H7 (cell line): ENCODE measurements around the gene TSHZ3. TPM values are rescaled to one million over a fixed set of nuclear protein-coding genes. Genes with fewer than 3 reads are reported as not detected.

Experiments
- DNase-seq: peaks from one replicate; pipeline ENCODE4 v3.0.0; 2012
- H3K27me3 ChIP-seq: 2 replicates; pipeline ENCODE4 v1.6.0; 2011; ENCODE audit warnings: mild to moderate bottlenecking, low read length; ENCODE audit not compliant: control insufficient read depth, insufficient read depth
- H3K36me3 ChIP-seq: replicated peaks from 2 replicates; pipeline ENCODE4 v1.5.1; 2011; ENCODE audit warnings: low read length; ENCODE audit not compliant: control insufficient read depth, insufficient read depth
- H3K4me3 ChIP-seq: 2 replicates; pipeline ENCODE4 v1.5.1; 2011; ENCODE audit warnings: low read depth, mild to moderate bottlenecking, control low read depth, low read length, moderate library complexity; ENCODE audit not compliant: insufficient read depth
- total RNA-seq: library from RNA; depleted of rRNA; stranded (reverse); fragments of >200 nt; shearing (Covaris generic); gene quantifications from 2 replicates; pipeline ENCODE4 v1.2.3, GENCODE V29; 2014

TSHZ3 gene
- total RNA-seq, 1 experiment from 2014 or later: 2.0 TPM

DNA sequence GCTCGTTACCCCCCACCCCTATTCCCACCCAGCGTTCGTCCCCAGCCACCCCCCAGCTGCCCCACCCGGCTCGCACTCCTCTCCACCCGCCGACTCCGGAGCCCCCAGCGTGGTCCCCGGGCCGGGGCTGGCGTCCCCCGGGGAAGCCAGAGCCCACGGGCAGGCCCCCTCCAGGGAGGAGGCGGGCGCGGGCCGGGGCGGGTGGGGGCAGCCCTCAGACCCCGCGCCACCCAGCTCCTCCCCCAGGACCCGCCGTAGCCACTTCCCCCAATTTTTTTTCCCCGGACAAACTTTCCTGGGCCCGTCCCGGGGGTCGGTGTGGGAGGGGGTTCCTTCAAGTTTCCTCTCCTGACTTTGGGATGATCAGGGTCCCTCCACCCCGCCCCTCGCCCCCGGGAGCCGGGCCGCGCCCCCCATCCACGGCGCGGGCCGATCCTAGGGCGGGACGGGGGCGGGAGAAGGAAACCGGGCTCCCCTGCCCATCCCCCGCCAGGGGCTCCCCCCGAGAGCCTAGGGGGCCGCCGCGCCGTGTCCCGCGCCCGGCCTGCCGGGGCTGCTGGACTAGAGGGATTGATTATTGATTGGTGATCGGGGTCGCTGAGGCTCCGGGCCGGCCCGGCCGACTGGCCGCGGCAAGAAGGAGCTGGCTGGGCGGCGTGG is 927 bp upstream of the TSHZ3 start:
- peak overlapping the region; percentile 59 for H3K4me3 ChIP-seq
- H3K36me3 ChIP-seq: no peaks in the 10 kb centered on the region
- H3K27me3 ChIP-seq: peaks cover 59% of the 10 kb centered on the region
- peak; percentile 84 for DNase-seq

- Histone ChIP-seq H3K4me3 (peak overlapping the region; percentile 68), H3K36me3 (no peaks in the 10 kb centered on the region), H3K27me3 (peaks cover 44% of the 10 kb centered on the region)
- DNase-seq: peak; percentile 65
Observed at GRCh38 chr19:31348481-31349159, 616 bp downstream of the TSHZ3 start.

- peaks cover 37% of the 10 kb centered on the region for H3K27me3 ChIP-seq
- peak overlapping the region; percentile 68; the same call in 1 of the 2 replicates for H3K4me3 ChIP-seq
- no peaks in the 10 kb centered on the region for H3K36me3 ChIP-seq
- no peak for DNase-seq
Observed at GRCh38 chr19:31347828-31348392, 1.3 kb downstream of the TSHZ3 start.

- Histone ChIP-seq H3K4me3 (no peak overlapping the region), H3K27me3 (peaks cover 31% of the 10 kb centered on the region), H3K36me3 (no peaks in the 10 kb centered on the region)
- DNase-seq: no peak
Observed at GRCh38 chr19:31347354-31347753, 1.9 kb downstream of the TSHZ3 start.

GRCh38 chr19:31346184-31347059 is 2.8 kb downstream of the TSHZ3 start:
- DNase-seq: no peak
- peaks cover 22% of the 10 kb centered on the region for H3K27me3 ChIP-seq
- no peaks in the 10 kb centered on the region for H3K36me3 ChIP-seq
- no peak overlapping the region for H3K4me3 ChIP-seq

GRCh38 chr19:31344403-31344802 is 4.8 kb downstream of the TSHZ3 start:
- DNase-seq: peak; percentile 62
- Histone ChIP-seq H3K4me3 (no peak overlapping the region), H3K36me3 (no peaks in the 10 kb centered on the region), H3K27me3 (peaks cover 16% of the 10 kb centered on the region)

- no peak for DNase-seq
- Histone ChIP-seq H3K36me3 (no peaks in the 10 kb centered on the region), H3K4me3 (no peak overlapping the region), H3K27me3 (peaks cover 5% of the 10 kb centered on the region)
Observed at GRCh38 chr19:31342926-31343325, 6.3 kb downstream of the TSHZ3 start.

- H3K4me3 ChIP-seq: no peak overlapping the region
- peak; percentile 66 for DNase-seq
- H3K27me3 ChIP-seq: no peaks in the 10 kb centered on the region
- no peaks in the 10 kb centered on the region for H3K36me3 ChIP-seq
Observed at GRCh38 chr19:31340042-31341025, 8.9 kb downstream of the TSHZ3 start.

- Histone ChIP-seq H3K4me3 (no peak overlapping the region), H3K36me3 (no peaks in the 10 kb centered on the region), H3K27me3 (no peaks in the 10 kb centered on the region)
- peak; percentile 27 for DNase-seq
Observed at GRCh38 chr19:31339411-31339810, 9.8 kb downstream of the TSHZ3 start.

- Histone ChIP-seq H3K36me3 (no peaks in the 10 kb centered on the region), H3K4me3 (no peak overlapping the region)
- DNase-seq: peak; percentile 87
Observed at GRCh38 chr19:31338069-31338776, 11.0 kb downstream of the TSHZ3 start.

GRCh38 chr19:31337008-31337914 is 12.0 kb downstream of the TSHZ3 start:
- DNase-seq: no peak
- Histone ChIP-seq H3K36me3 (no peaks in the 10 kb centered on the region), H3K27me3 (no peaks in the 10 kb centered on the region), H3K4me3 (no peak overlapping the region)

More at GRCh38 chr19:31338069-31338776, 11.0 kb downstream of the TSHZ3 start:
- H3K27me3 ChIP-seq: no peaks in the 10 kb centered on the region

- Histone ChIP-seq H3K4me3 (no peak overlapping the region), H3K27me3 (no peaks in the 10 kb centered on the region), H3K36me3 (no peaks in the 10 kb centered on the region)
- DNase-seq: no peak
Observed at GRCh38 chr19:31335716-31336115, 13.5 kb downstream of the TSHZ3 start.
